ENCODE results near the gene ZFPL1. TPM values are rescaled to one million over a fixed set of nuclear protein-coding genes. Genes with fewer than 3 reads are reported as not detected.

Gene ZFPL1
- total RNA-seq, 4 donors from 2014 or later = 26.3 to 43.9 (median 33.3) TPM

- 0% methylated on average over 9 of the region's 52 CpGs; no CpG with 5 or more reads in 1 of the 2 donors for WGBS, 2 donors (ENCODE audit: low coverage in 1 of 2)
- no peaks in the 10 kb centered on the region for H3K27me3 ChIP-seq
- peak; percentile 96 for ATAC-seq
- no peaks in the 10 kb centered on the region for H3K9me3 ChIP-seq
- peaks cover 0 to 30% (median 13%) of the 10 kb centered on the region in 3 donors for H3K4me1 ChIP-seq
- H3K36me3 ChIP-seq = peaks cover 0 to 26% of the 10 kb centered on the region in 2 donors
- H3K4me3 ChIP-seq = peak within 1 kb of the TSS; percentile 87 to 93
- TF ChIP-seq EP300 (IDR thresholded peaks at IDR 0.05) (no peak), CTCF (IDR thresholded peaks at IDR 0.05) (peak in 2 of 4 experiments; percentile 26 to 42), POLR2AphosphoS5 (IDR thresholded peaks at IDR 0.05) (peak; percentile 90), POLR2A (IDR thresholded peaks at IDR 0.05) (peak; percentile 37 to 66)
- peak within 1 kb of the TSS; percentile 77 to 95 (median 90) for H3K27ac ChIP-seq
Measured at GRCh38 chr11:65095974-65096806, 12.2 kb downstream of the ZFPL1 start, which contains the start of gene VPS51. Gene VPS51, plus strand, starts transcription at chr11:65096214. Its CDS starts 37 bp downstream, at chr11:65096251.

GRCh38 chr11:65096926-65097325, 12.9 kb downstream of the ZFPL1 start:
- H3K4me1 ChIP-seq = peaks cover 0 to 36% (median 13%) of the 10 kb centered on the region in 3 donors
- WGBS, 2 donors (ENCODE audit: low coverage in 1 of 2) = 27 to 47% methylated on average over 4 to 8 of the region's 8 CpGs
- TF ChIP-seq POLR2AphosphoS5 (IDR thresholded peaks at IDR 0.05) = no peak
- TF ChIP-seq POLR2A (IDR thresholded peaks at IDR 0.05) = no peak
- no peak for TF ChIP-seq EP300 (IDR thresholded peaks at IDR 0.05)
- peaks cover 0 to 26% of the 10 kb centered on the region in 2 donors for H3K36me3 ChIP-seq
- no peaks in the 10 kb centered on the region for H3K9me3 ChIP-seq
- no peaks in the 10 kb centered on the region for H3K27me3 ChIP-seq
- H3K4me3 ChIP-seq = peak overlapping the region; percentile 87 to 93
- no peak for ATAC-seq
- peak overlapping the region; percentile 77 to 95 (median 90) for H3K27ac ChIP-seq

GRCh38 chr11:65100674-65101350, 16.8 kb downstream of the ZFPL1 start:
- no peaks in the 10 kb centered on the region for H3K9me3 ChIP-seq
- H3K27me3 ChIP-seq = no peaks in the 10 kb centered on the region
- peak overlapping the region in 1 of 4 donors; percentile 16 for H3K27ac ChIP-seq
- peaks cover 0 to 49% of the 10 kb centered on the region in 2 donors for H3K36me3 ChIP-seq
- no peak for TF ChIP-seq POLR2A (IDR thresholded peaks at IDR 0.05)
- no peak for TF ChIP-seq EP300 (IDR thresholded peaks at IDR 0.05)
- no peak for TF ChIP-seq CTCF (IDR thresholded peaks at IDR 0.05)
- TF ChIP-seq POLR2AphosphoS5 (IDR thresholded peaks at IDR 0.05) = no peak
- peaks cover 0 to 52% (median 10%) of the 10 kb centered on the region in 3 donors for H3K4me1 ChIP-seq
- no peak overlapping the region for H3K4me3 ChIP-seq
- no peak for ATAC-seq
- WGBS, 2 donors (ENCODE audit: low coverage in 1 of 2) = 71 to 79% methylated on average over 4 to 5 of the region's 6 CpGs

- peaks cover 0 to 42% (median 2%) of the 10 kb centered on the region in 3 donors for H3K4me1 ChIP-seq
- 60 to 73% methylated on average over 3 to 6 of the region's 8 CpGs for WGBS, 2 donors (ENCODE audit: low coverage in 1 of 2)
- H3K9me3 ChIP-seq = no peaks in the 10 kb centered on the region
- H3K36me3 ChIP-seq = peaks cover 0 to 59% of the 10 kb centered on the region in 2 donors
- no peak overlapping the region for H3K27ac ChIP-seq
- no peak overlapping the region for H3K4me3 ChIP-seq
- H3K27me3 ChIP-seq = no peaks in the 10 kb centered on the region
- no peak for TF ChIP-seq POLR2AphosphoS5 (IDR thresholded peaks at IDR 0.05)
- no peak for ATAC-seq
Measured at GRCh38 chr11:65102142-65103095, 18.4 kb downstream of the ZFPL1 start.

- ATAC-seq = no peak
- Histone ChIP-seq H3K27me3 (no peaks in the 10 kb centered on the region), H3K27ac (no peak overlapping the region), H3K36me3 (peaks cover 0 to 59% of the 10 kb centered on the region in 2 donors), H3K4me1 (peaks cover 0 to 31% (median 0%) of the 10 kb centered on the region in 3 donors), H3K4me3 (no peak overlapping the region), H3K9me3 (no peaks in the 10 kb centered on the region)
- TF ChIP-seq POLR2A (IDR thresholded peaks at IDR 0.05) (no peak), POLR2AphosphoS5 (IDR thresholded peaks at IDR 0.05) (no peak), CTCF (IDR thresholded peaks at IDR 0.05) (no peak), EP300 (IDR thresholded peaks at IDR 0.05) (no peak)
Measured at GRCh38 chr11:65103476-65103875, 19.5 kb downstream of the ZFPL1 start.

Measured in gastroesophageal sphincter (tissue), 4 donors.